GM21367 (cell line): ENCODE data around the gene H2BW2.
"Not testable (repeated sequence)": the region's sequence is repeated elsewhere in the genome, so short reads cannot be mapped to it uniquely, and the experiment has no call there.

Experiments used
- ATAC-seq: cut with Tn5 transposase; IDR thresholded peaks from one replicate; pipeline ENCODE4 v1.9.1; 2021; ENCODE audit not compliant: unreplicated experiment

The H2BW2 gene

DNA sequence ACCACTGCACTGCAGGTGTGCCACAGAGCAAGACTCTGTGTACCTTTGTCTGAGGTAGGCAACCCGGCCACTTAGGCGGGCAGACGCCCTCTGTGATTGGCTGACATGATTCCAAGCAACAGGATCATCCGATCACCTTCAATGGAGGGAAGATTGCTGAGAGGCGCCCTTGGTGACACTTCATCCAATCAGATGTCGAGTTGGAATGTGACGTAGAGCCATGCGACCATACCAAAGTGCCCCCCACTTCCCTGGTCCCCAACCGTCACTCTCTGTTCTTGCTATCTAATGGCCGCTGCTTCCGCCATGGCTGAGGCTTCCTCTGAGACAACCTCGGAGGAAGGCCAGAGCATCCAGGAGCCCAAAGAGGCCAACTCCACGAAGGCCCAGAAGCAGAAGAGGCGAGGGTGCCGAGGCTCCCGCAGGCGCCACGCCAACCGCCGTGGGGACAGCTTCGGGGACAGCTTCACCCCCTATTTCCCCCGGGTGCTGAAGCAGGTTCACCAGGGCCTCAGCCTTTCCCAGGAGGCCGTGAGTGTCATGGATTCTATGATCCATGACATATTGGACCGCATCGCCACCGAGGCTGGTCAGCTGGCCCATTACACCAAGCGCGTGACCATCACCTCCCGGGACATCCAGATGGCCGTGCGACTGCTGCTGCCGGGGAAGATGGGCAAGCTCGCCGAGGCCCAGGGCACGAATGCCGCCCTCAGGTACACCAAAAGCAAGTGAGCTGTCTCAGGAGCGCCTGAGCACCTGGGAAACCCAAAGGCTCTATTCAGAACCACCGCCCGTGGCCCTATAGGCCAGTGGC lies at the start of gene H2BW2:
TSS of gene H2BW2 (plus strand) at position 268 of the 817 bp plus-strand sequence. CDS start at position 307, 39 bp downstream.
- no peak for ATAC-seq

DNA sequence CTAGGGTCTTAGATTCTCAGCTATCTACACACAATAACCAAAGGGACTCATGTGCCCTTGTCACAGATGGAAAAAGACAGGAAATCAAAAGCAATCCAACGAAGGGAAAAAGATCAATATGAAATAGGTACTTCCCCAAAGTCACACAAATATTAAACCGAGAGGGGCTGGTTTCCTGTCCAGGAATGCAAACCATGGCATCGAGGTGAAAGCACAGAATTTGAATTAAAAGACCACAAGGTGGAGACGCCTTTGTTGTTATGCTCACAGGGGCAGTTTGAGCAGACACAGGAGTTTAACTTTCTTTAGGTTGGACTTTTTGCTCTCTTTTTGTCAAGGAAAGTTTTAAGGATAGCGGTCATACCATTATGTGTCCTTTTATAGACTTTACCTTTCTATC lies 40.5 kb upstream of the H2BW2 start:
- peak; percentile 93 for ATAC-seq

DNA sequence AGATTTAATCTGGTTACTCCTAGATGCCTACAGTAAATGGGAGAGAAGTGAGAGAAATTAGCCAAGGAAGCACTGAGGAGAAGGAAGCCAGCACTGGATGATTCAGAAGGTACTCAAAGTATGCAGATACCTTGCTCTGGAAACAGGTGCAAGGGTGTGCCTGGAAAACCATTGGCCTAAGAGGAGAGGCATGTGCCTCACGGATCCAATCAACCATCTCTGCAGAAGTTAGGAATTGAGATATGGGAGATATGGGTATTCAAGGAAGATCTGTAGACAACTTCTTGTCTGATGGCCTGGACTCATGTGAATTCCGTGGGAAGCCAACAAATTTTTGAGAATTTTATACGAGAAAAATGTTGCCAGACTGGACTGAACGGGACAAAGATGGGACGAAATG lies 30.9 kb upstream of the H2BW2 start:
- no peak for ATAC-seq

GRCh38 chrX:104013158-104013557 lies 26.6 kb upstream of the H2BW2 start:
- no peak for ATAC-seq

- no peak for ATAC-seq
Measured at GRCh38 chrX:104013606-104014005, 26.1 kb upstream of the H2BW2 start, which contains the start of gene H2BW1. TSS of gene H2BW1 (minus strand) at chrX:104013708. CDS start at chrX:104013576, 132 bp downstream.

DNA sequence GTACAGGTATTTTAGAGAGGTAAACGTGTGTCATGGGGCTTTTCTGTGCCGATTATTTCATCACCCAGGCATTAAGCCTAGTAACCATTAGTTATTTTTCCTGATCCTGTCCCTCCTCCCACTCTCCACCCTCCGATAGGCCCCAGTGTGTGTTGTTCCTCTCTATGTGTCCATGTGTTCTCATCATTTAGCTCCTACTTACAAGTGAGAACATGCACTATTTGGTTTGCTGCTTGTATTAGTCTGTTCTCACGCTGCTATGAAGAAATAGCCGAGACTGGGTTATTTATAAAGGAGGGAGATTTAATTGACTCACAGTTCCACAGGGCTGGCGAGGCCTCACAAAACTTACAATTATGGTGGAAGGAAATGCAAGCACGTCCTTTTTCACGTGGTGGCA lies 24.2 kb upstream of the H2BW2 start:
- ATAC-seq, result not testable (repeated sequence)

DNA sequence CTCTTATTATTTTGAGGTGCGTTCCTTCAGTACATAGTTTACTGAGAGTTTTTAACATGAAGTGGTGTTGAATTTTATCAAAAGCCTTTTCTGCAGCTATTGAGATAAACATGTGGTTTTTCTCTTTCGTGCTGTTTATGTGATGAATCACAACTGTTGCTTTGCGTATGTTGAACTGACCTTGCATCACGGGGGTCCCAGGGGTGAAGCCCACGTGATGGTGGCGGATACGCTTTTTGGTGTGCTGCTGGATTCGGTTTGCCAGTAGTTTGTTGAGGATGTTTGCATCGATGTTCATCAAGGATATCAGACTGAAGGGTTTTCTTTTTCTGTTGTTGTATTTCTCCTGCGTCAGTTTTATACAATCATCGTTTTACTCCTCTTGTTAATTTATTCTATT lies 21.6 kb upstream of the H2BW2 start:
- ATAC-seq, result no peak

DNA sequence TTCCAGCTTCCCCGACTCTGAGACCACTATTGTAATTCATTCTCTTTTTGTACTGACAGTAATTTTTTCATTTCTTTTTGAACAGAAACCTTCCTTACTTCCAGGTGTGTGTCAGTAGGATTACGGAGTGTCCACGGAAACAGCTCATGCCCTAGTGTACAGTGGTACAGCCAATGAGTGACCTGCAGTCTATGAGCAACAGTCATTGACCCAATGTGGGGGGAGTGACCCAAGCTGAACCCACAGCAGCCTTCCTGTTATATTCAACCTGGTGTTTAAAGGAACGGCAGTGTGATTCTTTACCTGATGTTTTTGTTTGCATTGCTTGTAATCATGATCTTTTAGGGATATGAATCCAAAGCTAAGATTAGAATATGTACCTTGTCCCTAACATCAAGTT lies 1.2 kb downstream of the H2BW2 start:
- ATAC-seq, result no peak

GRCh38 chrX:104045642-104046041 lies 5.9 kb downstream of the H2BW2 start:
- ATAC-seq, result no peak

DNA sequence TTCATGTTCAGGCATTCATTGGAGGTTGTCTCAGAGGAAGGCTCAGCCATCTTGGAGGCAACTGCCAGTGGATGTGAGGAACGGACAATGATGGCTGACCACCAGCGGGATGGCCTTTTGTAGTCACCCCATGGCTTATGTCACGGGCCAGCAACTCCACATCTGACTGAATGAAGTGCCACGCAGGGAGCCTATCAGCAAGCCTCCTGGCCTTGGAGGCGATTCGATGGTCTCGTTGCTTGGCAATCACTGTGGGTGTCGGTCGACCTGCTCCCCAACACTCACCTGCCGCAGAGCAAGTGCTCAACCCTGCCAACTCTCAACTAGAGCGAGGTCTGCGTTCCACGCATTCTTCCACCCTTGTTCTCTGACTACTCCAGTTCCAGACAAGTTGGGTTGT lies 7.4 kb downstream of the H2BW2 start:
- ATAC-seq, result no peak

- ATAC-seq, result not testable (repeated sequence)
Measured at GRCh38 chrX:104054956-104055355, 15.2 kb downstream of the H2BW2 start.

DNA sequence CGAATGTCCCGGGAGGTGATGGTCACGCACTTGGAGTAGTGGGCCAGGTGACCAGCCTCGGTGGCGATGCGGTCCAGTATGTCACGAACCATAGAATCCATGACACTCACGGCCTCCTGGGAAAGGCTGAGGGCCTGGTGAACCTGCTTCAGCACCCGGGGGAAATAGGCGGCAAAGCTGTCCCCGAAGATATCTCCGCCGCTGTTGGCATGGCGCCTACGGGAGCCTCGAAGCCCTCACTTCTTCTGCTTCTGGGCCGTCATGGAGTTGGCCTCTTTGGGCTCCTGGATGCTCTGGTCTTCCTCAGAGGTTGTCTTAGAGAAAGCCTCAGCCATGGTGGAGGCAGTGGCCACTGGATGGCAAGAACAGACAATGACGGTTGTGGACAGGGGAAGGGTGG lies 22.9 kb downstream of the H2BW2 start:
- not testable (repeated sequence) for ATAC-seq

DNA sequence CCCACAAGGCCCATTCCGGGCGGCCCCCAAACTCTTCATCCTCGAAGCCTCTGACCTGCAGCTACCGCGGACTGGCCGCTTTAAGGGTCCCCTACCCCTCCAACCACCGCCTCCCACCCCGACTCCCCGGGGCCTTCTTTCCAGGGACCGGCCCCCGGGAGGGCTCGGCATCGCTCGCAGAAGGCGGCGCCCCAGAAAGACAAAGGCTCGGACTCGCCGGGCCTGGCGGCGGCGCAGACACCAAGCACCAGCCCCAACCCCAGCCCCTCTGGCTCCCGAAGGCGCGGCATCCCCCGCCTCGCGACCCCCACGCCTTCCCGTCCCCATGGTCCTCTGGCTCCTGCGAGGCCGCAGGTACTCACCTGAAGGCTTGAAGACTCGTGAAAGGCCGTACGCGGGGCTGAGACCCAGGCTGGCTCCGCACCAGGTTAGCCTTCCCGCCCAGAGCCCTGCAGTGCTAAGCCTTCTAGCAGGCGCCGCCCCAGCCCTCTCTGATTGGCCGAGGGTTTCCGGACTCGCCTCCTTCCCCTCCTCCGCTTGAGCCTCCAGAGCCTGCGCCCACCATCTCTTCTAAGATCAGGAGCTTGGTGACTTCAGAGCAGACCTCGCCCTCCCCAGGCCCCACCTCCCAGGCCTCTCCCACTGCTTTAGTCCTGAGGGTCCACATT lies 36.2 kb downstream of the H2BW2 start, which contains the start of gene TMSB15C:
TSS of gene TMSB15C (minus strand) at position 459 of the 668 bp plus-strand sequence.
- peak; percentile 99 for ATAC-seq

DNA sequence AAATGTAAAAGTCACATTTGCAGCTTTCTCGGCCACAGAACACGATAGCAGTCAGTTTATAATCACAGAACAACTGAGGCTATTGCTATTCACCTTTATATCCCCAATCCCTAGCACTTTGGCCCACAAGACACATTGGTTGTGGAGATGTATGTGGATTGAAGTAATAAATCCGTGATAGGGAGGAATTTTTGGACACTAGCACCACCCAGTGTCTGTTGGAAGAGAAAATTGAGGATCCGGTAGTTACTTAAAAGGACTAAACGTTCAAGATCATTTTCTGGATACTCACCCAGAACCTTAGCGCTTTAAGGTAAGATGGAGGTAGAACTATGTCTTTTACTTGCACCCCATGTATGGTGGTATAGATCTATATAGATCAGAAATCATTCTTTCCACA lies 38.1 kb downstream of the H2BW2 start:
- not testable (repeated sequence) for ATAC-seq

DNA sequence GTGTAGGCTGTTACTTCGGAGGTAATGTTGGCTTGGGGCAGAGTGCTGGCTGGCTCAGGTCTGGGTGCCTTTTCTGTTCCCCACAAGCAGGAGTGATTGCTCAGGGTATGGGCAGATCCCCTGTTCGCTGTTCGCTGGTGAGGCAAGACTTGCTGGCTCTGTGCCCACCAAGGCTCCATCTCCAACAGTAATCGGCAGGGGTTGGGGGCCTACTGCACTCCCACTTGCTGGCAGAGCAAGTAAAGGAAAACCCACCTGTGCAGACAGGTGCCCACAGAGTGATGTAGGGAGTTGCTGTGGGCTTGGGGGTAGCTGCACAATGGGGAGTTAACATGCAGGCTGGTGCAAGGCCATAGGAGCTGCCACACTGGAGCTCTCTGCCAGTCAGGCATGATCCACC lies 44.3 kb downstream of the H2BW2 start:
- ATAC-seq, result no peak

DNA sequence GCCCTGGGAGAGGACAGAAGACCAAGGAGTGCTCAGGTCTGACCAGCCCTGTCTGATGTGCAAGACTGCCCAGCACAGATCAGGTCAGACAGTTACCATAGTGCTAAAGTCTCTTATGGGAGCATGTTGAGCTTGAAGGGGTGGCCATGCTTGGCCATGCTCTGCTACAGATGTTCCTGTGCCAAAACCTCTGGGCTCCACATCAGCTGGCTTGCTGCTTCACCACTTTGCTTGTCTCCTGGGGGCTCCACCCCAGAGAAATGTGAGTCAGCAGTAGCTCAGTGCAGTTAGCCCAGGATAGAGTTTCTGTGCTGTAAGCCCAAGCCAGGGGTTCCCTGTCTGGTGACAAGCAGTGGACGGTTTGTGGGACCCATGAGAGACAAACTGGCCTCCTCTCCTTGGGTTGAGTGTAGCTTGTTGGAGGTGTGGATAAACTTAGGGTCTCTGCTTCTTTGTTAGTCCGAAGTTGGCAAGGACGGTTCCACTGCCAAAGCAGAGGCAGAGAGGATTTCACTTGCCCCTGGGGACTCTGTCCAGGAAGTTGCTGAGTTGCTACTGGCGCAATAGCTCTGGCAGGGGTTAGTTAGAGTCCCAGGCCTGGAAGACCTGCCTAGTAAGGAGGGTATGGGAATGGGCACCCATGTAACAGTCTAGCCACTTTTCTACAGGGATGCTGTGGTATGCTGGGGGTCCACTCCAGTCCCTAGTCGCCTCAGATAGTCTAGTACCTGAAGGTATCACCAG lies 45.0 kb downstream of the H2BW2 start:
- ATAC-seq, result no peak

DNA sequence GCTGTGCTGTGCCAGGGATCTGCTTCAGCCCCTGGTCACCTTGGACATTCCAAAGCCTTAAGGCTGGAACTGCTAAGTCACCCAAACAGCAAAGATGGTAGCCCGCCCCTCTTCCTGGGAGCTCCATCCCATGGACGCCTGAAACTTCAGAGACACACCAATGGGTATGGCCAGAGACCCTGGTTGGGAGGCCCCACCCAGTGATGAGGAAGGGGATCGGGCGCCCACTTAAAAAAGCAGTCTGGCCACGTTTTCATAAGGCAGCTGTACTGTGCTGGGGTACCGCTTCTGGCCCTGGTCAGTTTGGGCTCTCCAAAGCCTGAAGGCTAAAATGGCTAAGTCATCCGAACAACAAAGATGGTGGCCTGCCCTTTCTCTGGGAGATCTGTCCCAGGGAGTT lies 45.7 kb downstream of the H2BW2 start:
- ATAC-seq, result no peak

GRCh38 chrX:104085919-104086318 lies 46.2 kb downstream of the H2BW2 start:
- no peak for ATAC-seq
